HEK293T (cell line): Measurements from ENCODE around the gene PLD1.

ENCODE experiments used
- CTCF ChIA-PET: fragments of 350-600 bp; formaldehyde crosslinking; extraction: SDS; loops from one replicate; lab custom pipeline; 2021; ENCODE audit warnings: antibody characterized with exemption, inconsistent platforms; lab: Yijun Ruan, JAX
- POLR2A ChIA-PET: fragments of 350-600 bp; formaldehyde crosslinking; extraction: SDS; loops from one replicate; lab custom pipeline; 2020; ENCODE audit warnings: antibody characterized with exemption, inconsistent platforms; lab: Yijun Ruan, JAX
- DNase-seq: peaks from one replicate; pipeline ENCODE4 v3.0.0; 2012; ENCODE audit warnings: mixed read lengths; ENCODE audit errors: extremely low spot score
- ARNT ChIP-seq: fragments of 450-650 bp; IDR thresholded peaks from 2 replicates; pipeline ENCODE4 v1.6.1; 2017; ENCODE audit warnings: mild to moderate bottlenecking
- BHLHE40 ChIP-seq: fragments of 450-650 bp; IDR thresholded peaks from 2 replicates; pipeline ENCODE4 v1.6.1; 2016; ENCODE audit warnings: mild to moderate bottlenecking, moderate library complexity, borderline replicate concordance
- CTBP1 ChIP-seq: fragments of 450-650 bp; IDR thresholded peaks from 2 replicates; pipeline ENCODE4 v1.6.1; 2016; ENCODE audit warnings: borderline replicate concordance
- ELF4 ChIP-seq: fragments of 450-650 bp; IDR thresholded peaks from 2 replicates; pipeline ENCODE4 v1.6.1; 2017; ENCODE audit warnings: antibody characterized with exemption
- FOXA1 ChIP-seq: fragments of 450-650 bp; IDR thresholded peaks from 2 replicates; pipeline ENCODE4 v1.6.1; 2016; ENCODE audit warnings: mild to moderate bottlenecking
- FOXK2 ChIP-seq: fragments of 450-650 bp; IDR thresholded peaks from 2 replicates; pipeline ENCODE4 v1.6.1; 2016; ENCODE audit warnings: mild to moderate bottlenecking
- FOXM1 ChIP-seq: fragments of 450-650 bp; IDR thresholded peaks from 2 replicates; pipeline ENCODE4 v1.6.1; 2017; ENCODE audit warnings: mild to moderate bottlenecking, borderline replicate concordance
- HDGF ChIP-seq: fragments of 450-650 bp; IDR thresholded peaks from 2 replicates; pipeline ENCODE4 v1.6.1; 2017; ENCODE audit warnings: antibody characterized with exemption, borderline replicate concordance
- L3MBTL2 ChIP-seq: fragments of 450-650 bp; conservative IDR thresholded peaks from 2 replicates; pipeline ENCODE4 v1.6.1; 2016; ENCODE audit warnings: mild to moderate bottlenecking
- LEF1 ChIP-seq: fragments of 450-650 bp; IDR thresholded peaks from 2 replicates; pipeline ENCODE4 v1.6.1; 2017; ENCODE audit warnings: mild to moderate bottlenecking, borderline replicate concordance
- NFRKB ChIP-seq: fragments of 450-650 bp; IDR thresholded peaks from 2 replicates; pipeline ENCODE4 v1.6.1; 2016; ENCODE audit warnings: mild to moderate bottlenecking, moderate library complexity
- SP1 ChIP-seq: fragments of 450-650 bp; IDR thresholded peaks from 2 replicates; pipeline ENCODE4 v1.6.1; 2017
- SUZ12 ChIP-seq: fragments of 450-650 bp; IDR thresholded peaks from 2 replicates; pipeline ENCODE4 v1.6.1; 2016; ENCODE audit warnings: mild to moderate bottlenecking
- TARDBP ChIP-seq: fragments of 450-650 bp; IDR thresholded peaks from 2 replicates; pipeline ENCODE4 v1.6.1; 2016
- ZNF384 ChIP-seq: fragments of 450-650 bp; IDR thresholded peaks from 2 replicates; pipeline ENCODE4 v1.6.1; 2016
- TF ChIP-seq, protein P1 (sequence below): fragments of 450-650 bp; IDR thresholded peaks from 2 replicates; pipeline ENCODE4 v1.6.1; 2016

The PLD1 gene

DNA sequence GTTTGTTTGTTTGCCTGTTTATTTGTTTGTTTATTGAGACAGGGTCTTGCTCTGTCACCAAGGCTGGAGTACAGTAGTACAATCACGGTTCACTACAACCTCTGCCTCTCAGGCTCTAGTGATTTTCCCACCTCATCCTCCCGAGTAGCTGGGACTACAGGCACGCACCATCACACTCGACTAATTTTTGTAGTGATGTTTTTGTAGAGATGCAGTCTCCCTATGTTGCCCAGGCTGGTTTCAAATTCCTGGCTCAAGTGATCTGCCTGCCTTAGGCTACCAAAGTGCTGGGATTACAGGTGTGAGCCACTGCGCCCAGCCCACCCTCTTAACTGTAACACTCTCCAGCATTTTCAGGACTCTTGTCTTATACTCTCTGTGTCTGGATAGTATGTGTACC is 26.7 kb downstream of the PLD1 start:
- ChIA-PET POLR2A (no interaction called here), CTCF (interaction anchor here (0.6 to 1.5 kb wide), 2 partner anchors 11 to 889 kb away, joined by 3 to 4 read pairs; no protein-coding TSS in a partner anchor)
- TF ChIP-seq FOXK2 (no peak), TARDBP (no peak), L3MBTL2 (no peak), ZNF384 (no peak), FOXM1 (no peak), NFRKB (no peak), ARNT (no peak), HDGF (no peak)
- TF ChIP-seq, protein P1, sequence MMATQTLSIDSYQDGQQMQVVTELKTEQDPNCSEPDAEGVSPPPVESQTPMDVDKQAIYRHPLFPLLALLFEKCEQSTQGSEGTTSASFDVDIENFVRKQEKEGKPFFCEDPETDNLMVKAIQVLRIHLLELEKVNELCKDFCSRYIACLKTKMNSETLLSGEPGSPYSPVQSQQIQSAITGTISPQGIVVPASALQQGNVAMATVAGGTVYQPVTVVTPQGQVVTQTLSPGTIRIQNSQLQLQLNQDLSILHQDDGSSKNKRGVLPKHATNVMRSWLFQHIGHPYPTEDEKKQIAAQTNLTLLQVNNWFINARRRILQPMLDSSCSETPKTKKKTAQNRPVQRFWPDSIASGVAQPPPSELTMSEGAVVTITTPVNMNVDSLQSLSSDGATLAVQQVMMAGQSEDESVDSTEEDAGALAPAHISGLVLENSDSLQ = no peak
- DNase-seq = no peak

DNA sequence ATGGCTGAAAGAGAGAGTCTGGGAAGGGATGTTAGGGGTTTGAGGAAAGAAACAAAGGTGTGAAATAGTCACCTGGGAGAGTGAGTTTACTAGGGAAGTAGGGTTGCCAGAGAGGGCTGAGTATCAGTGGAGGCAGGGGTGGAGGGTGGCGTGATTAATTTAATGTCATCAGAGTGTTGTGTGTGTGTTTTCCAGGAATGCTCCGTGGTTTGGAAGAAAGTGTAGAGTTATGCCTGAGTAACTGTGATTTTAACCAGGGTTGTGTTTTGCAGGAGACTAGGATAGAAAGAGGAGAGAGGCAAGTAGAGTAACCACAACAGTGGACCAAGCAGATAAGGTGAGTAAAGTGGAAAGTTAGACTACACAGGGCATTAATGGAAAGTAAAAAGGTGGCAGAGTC is 27.2 kb downstream of the PLD1 start:
- ChIA-PET POLR2A (no interaction called here), CTCF (interaction anchor here (0.6 kb wide), 1 partner anchor 890 kb away, joined by 3 read pairs; no protein-coding TSS in a partner anchor)
- TF ChIP-seq FOXA1 = no peak
- no peak for TF ChIP-seq ELF4
- no peak for TF ChIP-seq HDGF
- no peak for TF ChIP-seq ZNF384
- no peak for DNase-seq

DNA sequence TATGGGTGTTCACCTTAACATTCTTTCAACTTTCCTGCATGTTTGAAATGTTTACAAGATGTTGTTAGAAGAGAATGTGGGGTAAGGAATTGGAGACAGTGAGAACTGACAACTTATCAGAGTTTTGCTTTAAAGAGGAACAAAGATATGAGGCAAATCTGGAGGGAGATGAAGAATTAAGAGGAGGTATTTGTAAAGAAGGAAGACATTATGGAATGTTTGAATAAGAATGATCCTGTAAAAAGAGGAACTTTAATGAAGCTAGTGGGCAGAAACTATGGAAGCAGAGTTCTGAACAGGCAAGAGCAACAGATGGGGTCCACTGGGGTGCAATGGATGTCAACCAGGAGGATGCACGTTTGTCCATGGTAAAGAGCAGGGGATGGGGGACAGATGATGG is 27.7 kb downstream of the PLD1 start:
- CTCF ChIA-PET = no interaction called here
- POLR2A ChIA-PET = no interaction called here
- TF ChIP-seq L3MBTL2 = no peak
- TF ChIP-seq HDGF = no peak
- TF ChIP-seq ZNF384 = no peak
- TF ChIP-seq TARDBP = no peak
- no peak for TF ChIP-seq SUZ12
- TF ChIP-seq SP1 = no peak
- TF ChIP-seq FOXK2 = no peak
- no peak for TF ChIP-seq FOXM1
- TF ChIP-seq, protein P1 = no peak
- no peak for TF ChIP-seq LEF1
- TF ChIP-seq FOXA1 = no peak
- no peak for TF ChIP-seq CTBP1
- TF ChIP-seq ARNT = no peak
- TF ChIP-seq BHLHE40 = no peak
- TF ChIP-seq ELF4 = no peak
- no peak for TF ChIP-seq NFRKB
- no peak for DNase-seq

DNA sequence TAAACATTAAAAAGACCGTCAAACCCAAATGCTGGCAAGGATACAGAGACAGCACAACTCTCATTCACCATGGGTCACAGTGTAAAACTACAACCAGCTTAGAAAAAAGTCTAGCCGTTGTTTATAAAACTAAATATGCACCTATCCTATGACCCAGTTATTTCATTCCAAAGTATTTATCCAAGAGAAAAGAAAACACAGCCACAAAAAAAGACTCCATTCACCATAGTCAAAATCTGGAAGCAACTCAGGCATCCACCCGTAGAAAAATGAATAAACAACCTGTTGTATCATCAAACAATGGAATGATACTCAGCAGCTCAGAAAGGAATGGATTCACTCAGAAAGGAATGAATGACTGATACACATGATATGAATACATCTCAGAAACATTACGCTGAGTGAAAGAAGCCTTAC is 28.6 kb downstream of the PLD1 start:
- ChIA-PET POLR2A (no interaction called here), CTCF (interaction anchor here (0.7 kb wide), 1 partner anchor 155 kb away, joined by 5 read pairs; no protein-coding TSS in a partner anchor)
- TF ChIP-seq CTBP1 = no peak
- TF ChIP-seq BHLHE40 = no peak
- no peak for TF ChIP-seq ZNF384
- no peak for TF ChIP-seq HDGF
- no peak for TF ChIP-seq NFRKB
- no peak for TF ChIP-seq FOXM1
- no peak for TF ChIP-seq ELF4
- TF ChIP-seq FOXA1 = no peak
- no peak for TF ChIP-seq L3MBTL2
- no peak for TF ChIP-seq SUZ12
- no peak for TF ChIP-seq TARDBP
- no peak for TF ChIP-seq SP1
- TF ChIP-seq, protein P1 = no peak
- no peak for TF ChIP-seq LEF1
- no peak for TF ChIP-seq FOXK2
- TF ChIP-seq ARNT = no peak
- no peak for DNase-seq

DNA sequence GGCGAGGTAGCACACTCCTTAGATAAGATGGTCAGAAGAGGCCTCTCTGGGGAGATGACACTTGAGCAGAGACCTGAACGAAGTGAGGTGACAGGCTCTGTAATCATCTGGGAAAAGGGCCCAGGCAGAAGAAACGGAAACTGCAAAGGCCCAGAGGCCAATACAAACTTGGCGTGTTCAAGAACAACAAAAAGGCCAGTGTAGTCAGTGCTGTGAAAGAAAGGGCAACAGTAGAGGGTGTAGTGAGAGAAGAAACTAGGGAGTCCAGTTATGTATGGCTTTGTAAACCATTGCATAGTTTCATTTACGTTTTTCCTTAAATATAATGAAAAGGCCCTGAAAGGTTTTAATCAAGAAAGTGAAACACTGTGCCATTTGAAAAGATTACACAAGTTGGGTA is 31.8 kb downstream of the PLD1 start:
- TF ChIP-seq SP1 (no peak), ELF4 (no peak), BHLHE40 (no peak), FOXA1 (no peak), TARDBP (no peak), ARNT (no peak), L3MBTL2 (no peak), FOXK2 (no peak), LEF1 (no peak), SUZ12 (no peak), FOXM1 (no peak), HDGF (no peak), ZNF384 (no peak), NFRKB (no peak), CTBP1 (no peak)
- TF ChIP-seq, protein P1 = no peak
- no peak for DNase-seq
- ChIA-PET POLR2A (no interaction called here), CTCF (no interaction called here)

DNA sequence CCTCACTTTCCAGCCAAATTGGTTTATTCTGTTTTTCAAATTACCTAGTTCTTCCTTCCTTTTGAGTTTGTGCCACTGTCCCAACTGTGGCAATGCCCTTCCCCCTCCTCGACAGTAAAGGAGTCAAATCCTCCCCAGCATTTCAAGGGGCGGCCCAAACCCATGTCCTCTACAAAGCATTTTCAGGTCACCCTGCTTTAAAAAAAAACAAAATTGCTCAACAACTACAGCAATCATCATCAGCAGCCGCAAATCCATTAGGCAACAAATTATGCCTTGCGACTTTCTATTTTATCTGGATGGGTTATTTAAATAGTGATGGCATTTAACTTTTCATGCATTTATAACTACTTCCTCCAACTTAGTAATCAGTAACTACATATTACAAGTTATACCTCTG is 32.7 kb downstream of the PLD1 start:
- POLR2A ChIA-PET = no interaction called here
- CTCF ChIA-PET = interaction anchor here (0.7 kb wide), 1 partner anchor 909 kb away, joined by 7 read pairs; no protein-coding TSS in a partner anchor
- TF ChIP-seq FOXK2 (no peak), FOXA1 (no peak), ZNF384 (no peak), SP1 (no peak), TARDBP (no peak), BHLHE40 (no peak), L3MBTL2 (no peak), LEF1 (no peak), CTBP1 (no peak)
- DNase-seq = no peak
